HepG2 (cell line): ENCODE measurements around the gene AKR1A1. TPM values are rescaled to one million over a fixed set of nuclear protein-coding genes. Genes with fewer than 3 reads are reported as not detected.
A peak's percentile ranks its signal among the peaks of the same experiment; 100 is the strongest.

Source experiments
- AGO1 ChIP-seq: fragments of 200-400 bp; formaldehyde crosslinking; IDR thresholded peaks from 2 replicates; pipeline ENCODE4 v1.6.1; 2017; ENCODE audit warnings: mild to moderate bottlenecking, low read depth, low read length, moderate library complexity; ENCODE audit not compliant: poor library complexity, severe bottlenecking
- ARNT ChIP-seq: fragments of 450-650 bp; IDR thresholded peaks from 2 replicates; pipeline ENCODE4 v1.6.1; 2017
- CREB1 ChIP-seq, 2 experiments: fragments of 450-650 bp in 1 of 2; IDR thresholded peaks; 2 replicates each; pipeline ENCODE4 v1.6.1; 2016 to 2017; ENCODE audit warnings: control low read depth in 1 of 2, mild to moderate bottlenecking in 1 of 2, missing compliant biosample characterization in 1 of 2, missing genetic modification characterization in 1 of 2
- CSRNP2 ChIP-seq: sonication (generic); formaldehyde crosslinking; conservative IDR thresholded peaks from 2 replicates; pipeline ENCODE4 v1.8.0; 2022; ENCODE audit warnings: low read depth, missing genetic modification reagents
- E2F1 ChIP-seq: sonication (generic); formaldehyde crosslinking; IDR thresholded peaks from 2 replicates; pipeline ENCODE4 v1.5.0; 2020; ENCODE audit warnings: missing genetic modification reagents
- IRX3 ChIP-seq: sonication (generic); formaldehyde crosslinking; IDR thresholded peaks from 2 replicates; pipeline ENCODE4 v1.8.1; 2023; ENCODE audit warnings: mild to moderate bottlenecking, low read depth, missing genetic modification reagents, borderline replicate concordance
- JDP2 ChIP-seq: sonication (generic); formaldehyde crosslinking; IDR thresholded peaks from 2 replicates; pipeline ENCODE4 v1.8.1; 2022; ENCODE audit warnings: missing genetic modification reagents, borderline replicate concordance
- MAF1 ChIP-seq: sonication (generic); formaldehyde crosslinking; IDR thresholded peaks from 2 replicates; pipeline ENCODE4 v1.5.0; 2020; ENCODE audit warnings: missing genetic modification reagents, borderline replicate concordance
- NFE2 ChIP-seq: sonication (generic); formaldehyde crosslinking; IDR thresholded peaks from 2 replicates; pipeline ENCODE4 v1.4.0; 2020; ENCODE audit warnings: missing genetic modification reagents
- POLR2AphosphoS2 ChIP-seq: IDR thresholded peaks from 2 replicates; pipeline ENCODE4 v1.6.1; 2011; ENCODE audit warnings: low read depth, low read length, improper control_type of control experiment
- RBFOX2 ChIP-seq: fragments of 200-400 bp; formaldehyde crosslinking; IDR thresholded peaks from 2 replicates; pipeline ENCODE4 v1.6.1; 2017; ENCODE audit warnings: low read depth, mild to moderate bottlenecking, low read length
- TOPORS ChIP-seq: sonication (generic); formaldehyde crosslinking; IDR thresholded peaks from 2 replicates; pipeline ENCODE4 v1.8.0; 2023; ENCODE audit warnings: mild to moderate bottlenecking, missing genetic modification reagents
- ZBTB3 ChIP-seq: sonication (generic); formaldehyde crosslinking; IDR thresholded peaks from 2 replicates; pipeline ENCODE4 v1.4.0; 2020; ENCODE audit warnings: low read depth, mild to moderate bottlenecking, moderate library complexity, missing genetic modification reagents, borderline replicate concordance
- ZFP36 ChIP-seq: fragments of 150-350 bp; IDR thresholded peaks from 2 replicates; pipeline ENCODE4 v1.6.1; 2018; ENCODE audit warnings: borderline replicate concordance, low read length, low read depth; ENCODE audit not compliant: partially characterized antibody
- ZKSCAN8 ChIP-seq: IDR thresholded peaks from 2 replicates; pipeline ENCODE4 v1.6.1; 2016; ENCODE audit warnings: borderline replicate concordance, missing genetic modification reagents, missing compliant biosample characterization
- ZNF512B ChIP-seq: sonication (generic); formaldehyde crosslinking; IDR thresholded peaks from 2 replicates; pipeline ENCODE4 v1.5.1; 2020; ENCODE audit warnings: missing genetic modification reagents, mild to moderate bottlenecking, borderline replicate concordance
- ZNF549 ChIP-seq: sonication (generic); formaldehyde crosslinking; IDR thresholded peaks from 2 replicates; pipeline ENCODE4 v1.5.0; 2020; ENCODE audit warnings: missing genetic modification reagents
- ZNF709 ChIP-seq: sonication (generic); formaldehyde crosslinking; IDR thresholded peaks from 2 replicates; pipeline ENCODE4 v1.5.0; 2020; ENCODE audit warnings: mild to moderate bottlenecking, missing genetic modification reagents
- ZNF772 ChIP-seq: sonication (generic); formaldehyde crosslinking; IDR thresholded peaks from 2 replicates; pipeline ENCODE4 v1.5.0; 2020; ENCODE audit warnings: mild to moderate bottlenecking, missing genetic modification reagents
- polyA plus RNA-seq, 8 experiments: library from polyadenylated mRNA; depleted of rRNA in 3 of 8; stranded (reverse) in 7 of 8; unstranded in 1 of 8; fragments of >200 nt; fragmentation: Illumina TruSeq in 4 of 8; extraction: Trizol in 4 of 8; gene quantifications; 2 replicates each; pipeline versions ENCODE4 v1.2.1 to v1.2.3, GENCODE V29; 2011 to 2016; ENCODE audit warnings: low read depth in 4 of 8, missing spikeins in 1 of 8, mixed read lengths in 1 of 8; ENCODE audit not compliant: insufficient read depth in 1 of 8
- total RNA-seq, 5 experiments: library from RNA; depleted of rRNA; stranded (reverse); fragments of >200 nt; fragmentation: Illumina TruSeq; extraction: Trizol; gene quantifications; 2 replicates each; pipeline ENCODE4 v1.2.3, GENCODE V29; 2016; ENCODE audit warnings: low read depth in 1 of 5
- TF ChIP-seq, protein P1 (sequence below): sonication (generic); formaldehyde crosslinking; IDR thresholded peaks from 2 replicates; pipeline ENCODE4 v1.4.0; 2020; ENCODE audit warnings: missing genetic modification reagents
- TF ChIP-seq, protein P2 (sequence below): sonication (generic); formaldehyde crosslinking; IDR thresholded peaks from 2 replicates; pipeline ENCODE4 v1.4.0; 2020; ENCODE audit warnings: mild to moderate bottlenecking, missing genetic modification reagents

Gene AKR1A1
- total and polyA plus RNA-seq, 2 of the 13 experiments (the other 11 are each of a cell fraction or from before 2014, with no cell fraction given): 181 to 217 TPM

- TF ChIP-seq E2F1 (CRISPR knock-in tag) (peak; percentile 74; the same call in 1 of the 2 replicates), POLR2AphosphoS2 (peak; percentile 96), ZNF772 (CRISPR knock-in tag) (peak; percentile 69; the same call in 1 of the 2 replicates), CREB1 (IDR thresholded peaks at IDR 0.05) (no peak), CREB1 (CRISPR knock-in tag; IDR thresholded peaks at IDR 0.05) (peak; percentile 69), ZBTB3 (CRISPR knock-in tag) (peak; percentile 89; the same call in 1 of the 2 replicates), MAF1 (CRISPR knock-in tag) (peak; percentile 95), ZNF549 (CRISPR knock-in tag) (peak; percentile 58; the same call in 1 of the 2 replicates), AGO1 (peak; percentile 77), TOPORS (CRISPR knock-in tag) (peak; percentile 73; the same call in 1 of the 2 replicates), RBFOX2 (peak; percentile 100), ZFP36 (no peak), IRX3 (peak; percentile 72), ZKSCAN8 (CRISPR knock-in tag) (peak; percentile 37; the same call in 1 of the 2 replicates), ARNT (no peak), JDP2 (CRISPR knock-in tag) (no peak), ZNF709 (CRISPR knock-in tag) (peak; percentile 95), CSRNP2 (no peak), ZNF512B (peak; percentile 61; the same call in 1 of the 2 replicates), NFE2 (CRISPR knock-in tag) (peak; percentile 99)
- TF ChIP-seq, protein P1, sequence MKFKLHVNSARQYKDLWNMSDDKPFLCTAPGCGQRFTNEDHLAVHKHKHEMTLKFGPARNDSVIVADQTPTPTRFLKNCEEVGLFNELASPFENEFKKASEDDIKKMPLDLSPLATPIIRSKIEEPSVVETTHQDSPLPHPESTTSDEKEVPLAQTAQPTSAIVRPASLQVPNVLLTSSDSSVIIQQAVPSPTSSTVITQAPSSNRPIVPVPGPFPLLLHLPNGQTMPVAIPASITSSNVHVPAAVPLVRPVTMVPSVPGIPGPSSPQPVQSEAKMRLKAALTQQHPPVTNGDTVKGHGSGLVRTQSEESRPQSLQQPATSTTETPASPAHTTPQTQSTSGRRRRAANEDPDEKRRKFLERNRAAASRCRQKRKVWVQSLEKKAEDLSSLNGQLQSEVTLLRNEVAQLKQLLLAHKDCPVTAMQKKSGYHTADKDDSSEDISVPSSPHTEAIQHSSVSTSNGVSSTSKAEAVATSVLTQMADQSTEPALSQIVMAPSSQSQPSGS (CRISPR knock-in tag): peak; percentile 94
- TF ChIP-seq, protein P2, sequence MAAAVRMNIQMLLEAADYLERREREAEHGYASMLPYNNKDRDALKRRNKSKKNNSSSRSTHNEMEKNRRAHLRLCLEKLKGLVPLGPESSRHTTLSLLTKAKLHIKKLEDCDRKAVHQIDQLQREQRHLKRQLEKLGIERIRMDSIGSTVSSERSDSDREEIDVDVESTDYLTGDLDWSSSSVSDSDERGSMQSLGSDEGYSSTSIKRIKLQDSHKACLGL (CRISPR knock-in tag): peak; percentile 75
These were observed 29.0 kb upstream of the AKR1A1 start, which contains the start of gene PRDX1 (continued) for GRCh38 chr1:45521413-45522323.
